Neural progenitor cell (in vitro differentiated cells): Measurements from ENCODE around the gene CMPK2.

Experiments
- EZH2phosphoT487 ChIP-seq: fragments of 200-600 bp; sonication (generic); IDR thresholded peaks from 2 replicates; pipeline ENCODE4 v1.6.1; 2017; ENCODE audit warnings: antibody characterized with exemption
- TF ChIP-seq, protein P1 (sequence below): fragments of 200-600 bp; sonication (generic); IDR thresholded peaks from 2 replicates; pipeline ENCODE4 v1.5.1; 2017; ENCODE audit warnings: antibody characterized with exemption, mild to moderate bottlenecking

- TF ChIP-seq, protein P1, sequence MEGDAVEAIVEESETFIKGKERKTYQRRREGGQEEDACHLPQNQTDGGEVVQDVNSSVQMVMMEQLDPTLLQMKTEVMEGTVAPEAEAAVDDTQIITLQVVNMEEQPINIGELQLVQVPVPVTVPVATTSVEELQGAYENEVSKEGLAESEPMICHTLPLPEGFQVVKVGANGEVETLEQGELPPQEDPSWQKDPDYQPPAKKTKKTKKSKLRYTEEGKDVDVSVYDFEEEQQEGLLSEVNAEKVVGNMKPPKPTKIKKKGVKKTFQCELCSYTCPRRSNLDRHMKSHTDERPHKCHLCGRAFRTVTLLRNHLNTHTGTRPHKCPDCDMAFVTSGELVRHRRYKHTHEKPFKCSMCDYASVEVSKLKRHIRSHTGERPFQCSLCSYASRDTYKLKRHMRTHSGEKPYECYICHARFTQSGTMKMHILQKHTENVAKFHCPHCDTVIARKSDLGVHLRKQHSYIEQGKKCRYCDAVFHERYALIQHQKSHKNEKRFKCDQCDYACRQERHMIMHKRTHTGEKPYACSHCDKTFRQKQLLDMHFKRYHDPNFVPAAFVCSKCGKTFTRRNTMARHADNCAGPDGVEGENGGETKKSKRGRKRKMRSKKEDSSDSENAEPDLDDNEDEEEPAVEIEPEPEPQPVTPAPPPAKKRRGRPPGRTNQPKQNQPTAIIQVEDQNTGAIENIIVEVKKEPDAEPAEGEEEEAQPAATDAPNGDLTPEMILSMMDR, result no peak
- no peak for TF ChIP-seq EZH2phosphoT487
Observed at GRCh38 chr2:6814869-6815268, 50.8 kb downstream of the CMPK2 start.
